Measurements from ENCODE around the gene EHMT1. TPM values are rescaled to one million over a fixed set of nuclear protein-coding genes. Genes with fewer than 3 reads are reported as not detected.

EHMT1 gene
- total and polyA plus RNA-seq, 2 donors: 37.3 to 56.9 TPM

DNA sequence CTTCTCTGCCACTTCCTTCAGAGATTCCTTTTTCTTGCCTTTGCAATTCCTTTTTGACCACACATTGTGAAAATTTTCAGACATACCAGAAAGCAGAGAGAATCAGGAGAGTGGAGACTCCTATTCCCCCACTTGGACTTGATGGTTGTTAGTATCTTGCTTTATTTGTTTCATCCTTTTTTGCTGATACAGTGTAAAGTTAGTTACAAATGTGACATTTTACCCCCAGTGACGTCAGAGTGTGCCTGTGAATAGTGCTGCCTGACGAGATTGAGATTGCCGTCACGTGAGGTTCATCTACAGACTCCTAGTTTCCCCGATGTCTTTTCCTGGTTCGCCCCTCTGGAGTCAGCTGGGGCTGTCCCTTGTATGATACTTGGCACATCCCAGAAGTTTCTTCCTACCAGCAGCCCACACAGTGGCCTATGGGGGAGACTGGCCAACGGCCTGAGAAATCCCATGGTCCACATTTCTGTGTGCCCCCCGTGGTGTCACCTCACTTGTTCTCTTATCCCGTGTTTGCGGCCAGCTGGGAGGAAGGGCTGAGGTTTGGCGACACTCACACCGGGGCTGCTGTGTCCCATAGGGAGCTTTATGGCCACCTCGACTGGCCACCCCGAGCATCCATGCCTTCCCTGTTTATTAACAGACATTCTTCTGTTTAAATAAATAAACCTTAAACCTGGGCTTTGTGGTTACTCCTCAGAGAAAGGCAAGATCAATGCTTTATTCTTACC is 210.6 kb downstream of the EHMT1 start:
- H3K4me1 ChIP-seq (ENCODE audit: control insufficient read depth in 2 of 2, insufficient read depth in 2 of 2, low read length in 2 of 2): no peaks in the 10 kb centered on the region
- no peak overlapping the region for H3K4me3 ChIP-seq (ENCODE audit: low read length in 2 of 2)
- H3K27ac ChIP-seq (ENCODE audit: low read depth in 1 of 2, low read length in 1 of 2): no peak overlapping the region
- no peak for DNase-seq (ENCODE audit: low read depth in 6 of 9, low spot score in 9 of 9)
- peaks cover 26 to 56% of the 10 kb centered on the region in 2 donors for H3K36me3 ChIP-seq (ENCODE audit: control insufficient read depth in 2 of 2, insufficient read depth in 2 of 2, low read length in 1 of 2)
- peaks cover 0 to 10% of the 10 kb centered on the region in 2 donors for H3K9me3 ChIP-seq (ENCODE audit: control insufficient read depth in 2 of 2, insufficient read depth in 1 of 2, low read length in 1 of 2)
- no peaks in the 10 kb centered on the region for H3K27me3 ChIP-seq (ENCODE audit: control insufficient read depth in 2 of 2, insufficient read depth in 1 of 2, low read length in 1 of 2)
- WGBS: 98% methylated on average over 14 of the region's 14 CpGs

DNA sequence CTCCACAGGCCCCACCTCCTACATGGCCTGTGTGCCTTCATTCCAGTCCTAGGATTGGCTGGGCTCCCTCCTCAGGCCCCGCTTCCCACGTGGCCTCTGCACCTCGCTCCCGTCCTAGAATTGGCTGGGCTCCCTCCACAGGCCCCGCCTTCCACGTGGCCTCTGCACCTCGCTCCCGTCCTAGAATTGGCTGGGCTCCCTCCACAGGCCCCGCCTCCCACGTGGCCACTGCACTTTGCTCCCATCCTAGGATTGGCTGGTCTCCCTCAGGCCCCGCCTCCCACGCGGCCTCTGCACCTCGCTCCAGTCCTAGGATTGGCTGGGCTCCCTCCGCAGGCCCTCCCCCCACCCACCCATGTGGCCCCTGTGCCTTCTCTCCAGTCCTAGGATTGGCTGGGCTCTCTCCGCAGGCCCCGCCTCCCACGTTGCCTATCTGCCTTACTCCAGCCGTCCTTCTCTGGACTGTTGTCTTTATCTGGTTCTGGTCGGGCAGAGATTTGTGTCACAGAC is 213.4 kb downstream of the EHMT1 start:
- Histone ChIP-seq H3K4me3 (ENCODE audit: low read length in 2 of 2) (no peak overlapping the region), H3K27ac (ENCODE audit: low read depth in 1 of 2, low read length in 1 of 2) (no peak overlapping the region), H3K36me3 (ENCODE audit: control insufficient read depth in 2 of 2, insufficient read depth in 2 of 2, low read length in 1 of 2) (peaks cover 20 to 57% of the 10 kb centered on the region in 2 donors), H3K9me3 (ENCODE audit: control insufficient read depth in 2 of 2, insufficient read depth in 1 of 2, low read length in 1 of 2) (no peaks in the 10 kb centered on the region), H3K4me1 (ENCODE audit: control insufficient read depth in 2 of 2, insufficient read depth in 2 of 2, low read length in 2 of 2) (no peaks in the 10 kb centered on the region), H3K27me3 (ENCODE audit: control insufficient read depth in 2 of 2, insufficient read depth in 1 of 2, low read length in 1 of 2) (no peaks in the 10 kb centered on the region)
- WGBS: 98% methylated on average over 20 of the region's 20 CpGs
- DNase-seq (ENCODE audit: low read depth in 6 of 9, low spot score in 9 of 9): no peak

DNA sequence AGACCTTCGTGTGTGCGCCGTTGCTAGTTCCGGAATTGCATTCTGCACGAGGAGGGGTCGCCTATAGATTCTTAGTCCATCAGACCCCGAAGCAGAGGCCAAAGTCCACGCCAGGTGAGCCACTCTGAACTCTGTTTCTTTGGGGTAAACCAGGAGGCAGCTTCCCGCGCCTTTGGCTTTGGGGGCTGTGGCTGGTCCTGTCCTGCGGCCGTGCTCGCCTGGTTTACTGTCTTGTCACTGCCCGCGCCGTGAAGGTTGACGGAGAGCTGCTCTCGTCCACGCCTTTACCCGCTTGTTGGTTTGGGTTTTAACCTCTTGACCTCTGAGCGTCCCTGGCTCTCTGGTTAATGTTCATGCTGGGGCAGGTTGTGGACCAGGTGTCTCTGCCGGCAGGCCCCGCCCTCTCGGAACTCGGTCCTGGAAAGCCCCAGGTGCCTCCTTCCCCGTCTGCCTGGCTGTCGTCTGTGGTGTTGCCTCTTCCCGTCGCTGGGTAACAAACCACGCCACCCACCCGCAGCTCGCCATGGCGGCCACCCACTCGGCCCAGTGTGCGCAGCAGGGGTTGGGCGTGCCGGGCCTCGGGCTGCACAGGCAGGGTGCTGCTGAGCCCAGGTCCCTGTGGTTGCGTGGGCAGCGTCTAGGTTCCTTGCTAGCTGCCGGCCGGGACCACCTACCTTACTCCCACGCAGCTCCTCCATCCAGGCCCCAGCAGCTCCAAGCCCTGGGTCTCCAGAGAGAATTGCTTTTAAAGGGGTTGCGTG is 214.2 kb downstream of the EHMT1 start:
- 98% methylated on average over 44 of the region's 44 CpGs for WGBS
- Histone ChIP-seq H3K36me3 (ENCODE audit: control insufficient read depth in 2 of 2, insufficient read depth in 2 of 2, low read length in 1 of 2) (peaks cover 16 to 50% of the 10 kb centered on the region in 2 donors), H3K27ac (ENCODE audit: low read depth in 1 of 2, low read length in 1 of 2) (no peak overlapping the region), H3K9me3 (ENCODE audit: control insufficient read depth in 2 of 2, insufficient read depth in 1 of 2, low read length in 1 of 2) (no peaks in the 10 kb centered on the region), H3K27me3 (ENCODE audit: control insufficient read depth in 2 of 2, insufficient read depth in 1 of 2, low read length in 1 of 2) (no peaks in the 10 kb centered on the region), H3K4me1 (ENCODE audit: control insufficient read depth in 2 of 2, insufficient read depth in 2 of 2, low read length in 2 of 2) (no peaks in the 10 kb centered on the region), H3K4me3 (ENCODE audit: low read length in 2 of 2) (no peak overlapping the region)
- no peak for DNase-seq (ENCODE audit: low read depth in 6 of 9, low spot score in 9 of 9)

DNA sequence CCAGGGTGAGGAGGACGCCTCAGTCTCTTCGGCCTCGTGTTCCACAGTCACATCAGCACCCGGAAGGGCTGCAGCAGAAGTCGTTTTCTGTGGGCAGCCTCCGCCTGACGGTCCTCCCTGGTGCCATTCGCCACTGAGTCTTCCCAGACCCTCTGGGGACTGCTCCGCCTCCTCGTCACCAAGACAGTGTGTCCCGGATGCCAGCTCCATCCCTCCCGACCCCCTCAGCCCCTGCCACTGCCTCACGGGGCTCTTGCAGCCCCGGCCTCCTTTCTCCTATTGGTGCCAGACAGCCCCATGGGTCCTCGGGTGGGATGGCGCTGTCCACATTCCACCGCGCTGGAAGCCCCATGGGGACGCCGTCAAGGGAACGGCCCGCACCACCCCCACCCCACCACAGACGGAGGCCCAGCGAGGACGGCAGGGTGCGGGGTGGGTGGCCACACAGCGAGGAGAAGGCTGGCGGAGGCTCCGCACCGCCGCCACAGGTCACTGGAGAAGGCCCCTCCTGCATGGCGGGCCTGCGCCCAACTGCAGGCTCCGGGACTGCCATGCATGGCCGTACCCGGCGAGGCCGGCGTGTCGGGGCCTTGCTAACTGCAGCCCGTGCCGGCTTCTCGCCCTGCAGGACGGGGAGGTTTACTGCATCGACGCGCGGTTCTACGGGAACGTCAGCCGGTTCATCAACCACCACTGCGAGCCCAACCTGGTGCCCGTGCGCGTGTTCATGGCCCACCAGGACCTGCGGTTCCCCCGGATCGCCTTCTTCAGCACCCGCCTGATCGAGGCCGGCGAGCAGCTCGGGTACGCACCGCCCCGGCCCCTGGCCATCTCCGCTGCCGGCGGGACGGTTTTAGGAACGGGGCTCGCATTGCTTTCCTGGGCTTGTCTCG is 215.2 kb downstream of the EHMT1 start:
- DNase-seq (ENCODE audit: low read depth in 6 of 9, low spot score in 9 of 9): no peak
- Histone ChIP-seq H3K4me1 (ENCODE audit: control insufficient read depth in 2 of 2, insufficient read depth in 2 of 2, low read length in 2 of 2) (no peaks in the 10 kb centered on the region), H3K36me3 (ENCODE audit: control insufficient read depth in 2 of 2, insufficient read depth in 2 of 2, low read length in 1 of 2) (peaks cover 16 to 47% of the 10 kb centered on the region in 2 donors), H3K4me3 (ENCODE audit: low read length in 2 of 2) (no peak overlapping the region), H3K27me3 (ENCODE audit: control insufficient read depth in 2 of 2, insufficient read depth in 1 of 2, low read length in 1 of 2) (no peaks in the 10 kb centered on the region), H3K27ac (ENCODE audit: low read depth in 1 of 2, low read length in 1 of 2) (no peak overlapping the region), H3K9me3 (ENCODE audit: control insufficient read depth in 2 of 2, insufficient read depth in 1 of 2, low read length in 1 of 2) (no peaks in the 10 kb centered on the region)
- 98% methylated on average over 73 of the region's 73 CpGs for WGBS

DNA sequence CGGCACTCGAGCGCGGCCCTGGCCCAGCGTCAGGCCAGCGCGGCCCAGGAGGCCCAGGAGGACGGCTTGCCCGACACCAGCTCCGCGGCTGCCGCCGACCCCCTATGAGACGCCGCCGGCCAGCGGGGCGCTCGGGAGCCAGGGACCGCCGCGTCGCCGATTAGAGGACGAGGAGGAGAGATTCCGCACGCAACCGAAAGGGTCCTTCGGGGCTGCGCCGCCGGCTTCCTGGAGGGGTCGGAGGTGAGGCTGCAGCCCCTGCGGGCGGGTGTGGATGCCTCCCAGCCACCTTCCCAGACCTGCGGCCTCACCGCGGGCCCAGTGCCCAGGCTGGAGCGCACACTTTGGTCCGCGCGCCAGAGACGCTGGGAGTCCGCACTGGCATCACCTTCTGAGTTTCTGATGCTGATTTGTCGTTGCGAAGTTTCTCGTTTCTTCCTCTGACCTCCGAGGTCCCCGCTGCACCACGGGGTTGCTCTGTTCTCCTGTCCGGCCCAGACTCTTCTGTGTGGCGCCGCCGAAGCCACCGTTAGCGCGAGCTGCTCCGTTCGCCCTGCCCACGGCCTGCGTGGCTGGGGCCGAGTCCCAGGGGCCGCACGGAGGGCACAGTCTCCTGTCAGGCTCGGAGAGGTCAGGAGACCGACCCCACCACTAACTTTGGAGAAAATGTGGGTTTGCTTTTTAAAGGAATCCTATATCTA is 216.2 kb downstream of the EHMT1 start:
- H3K36me3 ChIP-seq (ENCODE audit: control insufficient read depth in 2 of 2, insufficient read depth in 2 of 2, low read length in 1 of 2): peaks cover 16 to 47% of the 10 kb centered on the region in 2 donors
- no peak for DNase-seq (ENCODE audit: low read depth in 6 of 9, low spot score in 9 of 9)

DNA sequence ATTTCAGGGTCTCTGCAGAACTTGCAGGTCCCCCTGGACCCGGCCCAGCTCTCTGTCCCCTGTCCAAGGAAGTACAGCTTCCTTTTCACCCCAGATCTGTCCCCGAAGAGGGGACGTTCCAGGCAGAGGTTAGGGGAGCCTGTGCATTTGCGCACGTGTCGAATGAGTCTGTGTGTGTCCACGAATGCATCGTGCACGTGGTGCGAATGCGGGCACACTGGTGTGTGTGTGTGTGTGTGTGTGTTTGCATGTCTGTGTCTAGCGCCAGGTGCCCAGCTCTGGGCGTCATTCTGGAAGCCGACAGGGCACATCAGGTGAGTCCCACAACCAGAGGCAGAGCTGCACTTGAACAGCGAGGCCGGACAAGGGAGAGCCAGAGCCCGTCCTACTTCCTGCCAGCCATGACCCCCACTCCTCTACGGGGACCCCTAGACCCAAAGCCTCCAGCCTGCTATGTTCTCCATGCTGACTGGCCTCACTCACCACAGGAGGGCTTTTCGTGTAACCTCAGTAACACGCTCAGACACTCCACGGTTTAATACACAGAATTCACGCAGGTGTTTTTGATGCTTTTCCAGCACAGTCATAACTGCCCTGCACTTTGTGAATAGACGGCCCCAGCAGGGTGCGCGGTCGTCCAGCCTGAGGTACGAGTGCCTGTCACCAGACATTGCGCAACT is 217.5 kb downstream of the EHMT1 start:
- H3K4me1 ChIP-seq (ENCODE audit: control insufficient read depth in 2 of 2, insufficient read depth in 2 of 2, low read length in 2 of 2): no peaks in the 10 kb centered on the region
- no peak overlapping the region for H3K4me3 ChIP-seq (ENCODE audit: low read length in 2 of 2)
- 97% methylated on average over 28 of the region's 28 CpGs for WGBS
- H3K27me3 ChIP-seq (ENCODE audit: control insufficient read depth in 2 of 2, insufficient read depth in 1 of 2, low read length in 1 of 2): no peaks in the 10 kb centered on the region
- H3K36me3 ChIP-seq (ENCODE audit: control insufficient read depth in 2 of 2, insufficient read depth in 2 of 2, low read length in 1 of 2): peaks cover 16 to 47% of the 10 kb centered on the region in 2 donors
- no peak for DNase-seq (ENCODE audit: low read depth in 6 of 9, low spot score in 9 of 9)
- no peaks in the 10 kb centered on the region for H3K9me3 ChIP-seq (ENCODE audit: control insufficient read depth in 2 of 2, insufficient read depth in 1 of 2, low read length in 1 of 2)
- no peak overlapping the region for H3K27ac ChIP-seq (ENCODE audit: low read depth in 1 of 2, low read length in 1 of 2)

More for the DNA sequence above, 216.2 kb downstream of the EHMT1 start:
- no peaks in the 10 kb centered on the region for H3K27me3 ChIP-seq (ENCODE audit: control insufficient read depth in 2 of 2, insufficient read depth in 1 of 2, low read length in 1 of 2)
- H3K27ac ChIP-seq (ENCODE audit: low read depth in 1 of 2, low read length in 1 of 2): no peak overlapping the region
- H3K9me3 ChIP-seq (ENCODE audit: control insufficient read depth in 2 of 2, insufficient read depth in 1 of 2, low read length in 1 of 2): no peaks in the 10 kb centered on the region
- 99% methylated on average over 66 of the region's 66 CpGs for WGBS
- H3K4me3 ChIP-seq (ENCODE audit: low read length in 2 of 2): no peak overlapping the region
- no peaks in the 10 kb centered on the region for H3K4me1 ChIP-seq (ENCODE audit: control insufficient read depth in 2 of 2, insufficient read depth in 2 of 2, low read length in 2 of 2)

DNA sequence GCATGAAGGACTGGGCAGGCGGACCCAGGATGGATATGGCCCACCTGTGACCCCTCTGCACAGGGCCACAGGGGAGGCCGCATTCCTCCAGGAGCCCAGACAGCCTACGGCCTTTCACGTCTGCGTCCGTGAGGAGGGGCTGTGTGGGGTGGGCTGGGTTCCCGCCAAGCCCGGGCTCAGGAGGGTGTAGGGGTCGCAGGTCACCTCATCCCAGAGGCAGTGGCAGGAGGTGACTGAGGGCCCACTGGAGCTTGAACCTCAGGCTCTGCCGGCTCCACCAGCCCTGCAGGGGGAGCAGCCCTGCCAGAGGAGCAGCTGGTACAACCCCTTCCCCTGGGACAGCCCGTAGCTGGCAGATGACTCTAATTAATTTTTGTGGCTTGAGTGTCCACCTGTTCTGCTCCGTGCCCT is 218.0 kb downstream of the EHMT1 start:
- H3K27ac ChIP-seq (ENCODE audit: low read depth in 1 of 2, low read length in 1 of 2): no peak overlapping the region
- 95% methylated on average over 12 of the region's 12 CpGs for WGBS
- DNase-seq (ENCODE audit: low read depth in 6 of 9, low spot score in 9 of 9): no peak
- H3K27me3 ChIP-seq (ENCODE audit: control insufficient read depth in 2 of 2, insufficient read depth in 1 of 2, low read length in 1 of 2): no peaks in the 10 kb centered on the region
- H3K36me3 ChIP-seq (ENCODE audit: control insufficient read depth in 2 of 2, insufficient read depth in 2 of 2, low read length in 1 of 2): peaks cover 16 to 46% of the 10 kb centered on the region in 2 donors
- no peaks in the 10 kb centered on the region for H3K4me1 ChIP-seq (ENCODE audit: control insufficient read depth in 2 of 2, insufficient read depth in 2 of 2, low read length in 2 of 2)
- no peak overlapping the region for H3K4me3 ChIP-seq (ENCODE audit: low read length in 2 of 2)
- no peaks in the 10 kb centered on the region for H3K9me3 ChIP-seq (ENCODE audit: control insufficient read depth in 2 of 2, insufficient read depth in 1 of 2, low read length in 1 of 2)
